Muscle of leg (tissue), 11 donors: ENCODE measurements around the gene TTLL9. TPM values are rescaled to one million over a fixed set of nuclear protein-coding genes. Genes with fewer than 3 reads are reported as not detected.

Experiments
- DNase-seq: peaks from one replicate; pipeline ENCODE4 v3.0.0; 2013
- H3K27ac ChIP-seq: one replicate; pipeline ENCODE4 v1.5.1; 2013; ENCODE audit warnings: mild to moderate bottlenecking, low read length, control low read depth
- H3K27me3 ChIP-seq: one replicate; pipeline ENCODE4 v1.6.1; 2013; ENCODE audit warnings: low read length; ENCODE audit not compliant: control insufficient read depth, insufficient read depth
- H3K36me3 ChIP-seq: one replicate; pipeline ENCODE4 v1.6.1; 2013; ENCODE audit warnings: low read length; ENCODE audit not compliant: control insufficient read depth, insufficient read depth
- H3K4me1 ChIP-seq: one replicate; pipeline ENCODE4 v1.6.1; 2013; ENCODE audit warnings: low read length; ENCODE audit not compliant: control insufficient read depth, insufficient read depth
- H3K4me3 ChIP-seq: one replicate; pipeline ENCODE4 v1.5.1; 2013; ENCODE audit warnings: low read length, control low read depth
- H3K9me3 ChIP-seq: replicated peaks from 2 replicates; pipeline ENCODE4 v1.6.1; 2013; ENCODE audit warnings: low read depth, low read length; ENCODE audit not compliant: control insufficient read depth
- WGBS: methylation state at CpG from one replicate; pipeline ENCODE4 v1.1.5; 2013; ENCODE audit warnings: missing lambda C conversion rate; ENCODE audit not compliant: insufficient coverage; 5-methylcytosine and 5-hydroxymethylcytosine counted together
- polyA plus RNA-seq, 8 donors: library from polyadenylated mRNA; unstranded; fragments of 120-200 nt; gene quantifications; one replicate each; pipeline versions ENCODE4 v1.2.1 to v1.2.3, GENCODE V29; 2013; ENCODE audit warnings: inconsistent platforms in 1 of 8, low replicate concordance in 1 of 8; ENCODE audit not compliant: insufficient read length in 8 of 8, insufficient read depth in 1 of 8
- total RNA-seq: library from RNA; stranded (reverse); fragments of 120-200 nt; gene quantifications from one replicate; pipeline ENCODE4 v1.2.4, GENCODE V29; 2013

Gene TTLL9
- total and polyA plus RNA-seq, 9 donors: 0.09 to 0.35 (median 0.21) TPM; not detected in 1

DNA sequence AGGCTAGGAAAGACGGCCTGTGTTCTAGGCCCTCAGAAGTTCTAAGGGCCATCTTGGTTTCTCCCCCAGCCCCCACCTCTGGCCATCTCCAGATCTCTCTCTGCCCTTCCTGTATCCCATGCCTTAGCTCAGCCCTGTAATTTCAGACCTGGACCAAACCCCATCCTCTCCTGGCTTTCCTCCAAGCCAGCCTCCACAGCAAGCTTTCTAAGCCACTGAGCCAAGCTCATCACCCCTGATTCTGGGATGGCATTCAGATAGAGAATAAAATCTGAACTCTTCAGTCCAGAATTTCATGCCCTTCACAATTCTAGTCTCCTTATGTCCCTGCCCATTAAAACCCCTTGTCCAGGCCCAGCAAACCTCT lies 120.9 kb downstream of the TTLL9 start:
- DNase-seq: no peak
- Histone ChIP-seq H3K4me1 (no peaks in the 10 kb centered on the region), H3K9me3 (no peaks in the 10 kb centered on the region), H3K4me3 (no peak overlapping the region), H3K36me3 (no peaks in the 10 kb centered on the region), H3K27me3 (peaks cover 29% of the 10 kb centered on the region), H3K27ac (no peak overlapping the region)
- no CpG with 5 or more reads among the region's 1 CpG for WGBS

DNA sequence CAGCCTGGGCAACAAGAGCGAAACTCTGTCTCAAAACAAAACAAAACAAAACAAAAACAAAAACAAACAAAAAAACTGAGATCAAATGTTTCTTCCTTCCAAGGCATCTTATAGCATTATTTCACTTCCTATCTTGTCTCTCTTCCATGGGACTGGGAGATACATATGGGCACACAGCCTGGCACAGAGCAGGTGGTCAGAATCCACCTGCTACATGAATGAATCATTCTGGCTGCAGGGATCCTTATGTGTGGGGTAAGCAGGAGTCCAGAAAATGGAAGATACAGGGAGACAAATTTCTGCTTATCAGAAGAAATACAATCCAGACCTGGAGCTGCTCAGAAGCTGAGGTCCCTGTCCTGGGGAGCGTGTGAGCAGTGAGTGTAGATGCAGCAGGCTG lies 121.7 kb downstream of the TTLL9 start:
- Histone ChIP-seq H3K9me3 (no peaks in the 10 kb centered on the region), H3K4me3 (no peak overlapping the region), H3K27ac (no peak overlapping the region), H3K27me3 (peaks cover 29% of the 10 kb centered on the region), H3K4me1 (no peaks in the 10 kb centered on the region), H3K36me3 (no peaks in the 10 kb centered on the region)
- DNase-seq: no peak
- 60% methylated on average over 1 of the region's 2 CpGs for WGBS

Other genes starting within 250 kb of the TTLL9 start
- 11.4 TPM for gene COX4I2, start 232.7 kb upstream of the TTLL9 start, total RNA-seq
- 10 to 100 TPM in 3 of 8 donors, 1 to 10 TPM in 5; 7.0 to 12.5 (median 8.5) TPM for gene COX4I2, start 232.7 kb upstream of the TTLL9 start, polyA plus RNA-seq
- 27.5 TPM for gene BCL2L1, start 147.8 kb upstream of the TTLL9 start, total RNA-seq
- 10 to 100 TPM; 34.8 to 48.2 (median 41.3) TPM for gene BCL2L1, start 147.8 kb upstream of the TTLL9 start, polyA plus RNA-seq
- 21.9 TPM for gene TPX2, start 131.3 kb upstream of the TTLL9 start, total RNA-seq
- gene TPX2, start 131.3 kb upstream of the TTLL9 start, polyA plus RNA-seq: 10 to 100 TPM; 21.4 to 42.7 (median 31.3) TPM
- 39.5 TPM for gene MYLK2, start 51.3 kb upstream of the TTLL9 start, total RNA-seq
- gene MYLK2, start 51.3 kb upstream of the TTLL9 start, polyA plus RNA-seq: 10 to 100 TPM; 35.0 to 65.5 (median 43.4) TPM
- 6.0 TPM for gene FOXS1, start 25.0 kb upstream of the TTLL9 start, total RNA-seq
- gene FOXS1, start 25.0 kb upstream of the TTLL9 start, polyA plus RNA-seq: 10 to 100 TPM in 2 of 8 donors, 1 to 10 TPM in 6; 4.5 to 11.7 (median 7.1) TPM
- gene DUSP15, start 107 bp upstream of the TTLL9 start, total RNA-seq: 1.6 TPM
- 1 to 10 TPM; 1.9 to 5.1 (median 2.6) TPM for gene DUSP15, start 107 bp upstream of the TTLL9 start, polyA plus RNA-seq
- gene PDRG1, start 81.4 kb downstream of the TTLL9 start, total RNA-seq: 10.9 TPM
- 10 to 100 TPM; 16.1 to 18.8 (median 17.6) TPM for gene PDRG1, start 81.4 kb downstream of the TTLL9 start, polyA plus RNA-seq
- 0.04 TPM for gene XKR7, start 97.5 kb downstream of the TTLL9 start, total RNA-seq
- gene XKR7, start 97.5 kb downstream of the TTLL9 start, polyA plus RNA-seq: under 1 TPM; 0.04 to 0.21 (median 0.08) TPM
- gene CCM2L, start 139.8 kb downstream of the TTLL9 start, total RNA-seq: 4.9 TPM
- 1 to 10 TPM; 5.0 to 7.8 (median 6.1) TPM for gene CCM2L, start 139.8 kb downstream of the TTLL9 start, polyA plus RNA-seq
- gene HCK, start 181.6 kb downstream of the TTLL9 start, total RNA-seq: 4.9 TPM
- gene HCK, start 181.6 kb downstream of the TTLL9 start, polyA plus RNA-seq: 1 to 10 TPM; 4.4 to 6.3 (median 4.4) TPM
- gene TM9SF4, start 239.1 kb downstream of the TTLL9 start, total RNA-seq: 25.7 TPM
- 10 to 100 TPM; 34.3 to 55.4 (median 44.1) TPM for gene TM9SF4, start 239.1 kb downstream of the TTLL9 start, polyA plus RNA-seq